ENCODE results near the gene C3AR1. TPM values are rescaled to one million over a fixed set of nuclear protein-coding genes. Genes with fewer than 3 reads are reported as not detected.
"Not testable (repeated sequence)": the region's sequence is repeated elsewhere in the genome, so short reads cannot be mapped to it uniquely, and the experiment has no call there.

The C3AR1 gene
- total RNA-seq, 2 experiments from 2014 or later = 1.4 TPM

DNA sequence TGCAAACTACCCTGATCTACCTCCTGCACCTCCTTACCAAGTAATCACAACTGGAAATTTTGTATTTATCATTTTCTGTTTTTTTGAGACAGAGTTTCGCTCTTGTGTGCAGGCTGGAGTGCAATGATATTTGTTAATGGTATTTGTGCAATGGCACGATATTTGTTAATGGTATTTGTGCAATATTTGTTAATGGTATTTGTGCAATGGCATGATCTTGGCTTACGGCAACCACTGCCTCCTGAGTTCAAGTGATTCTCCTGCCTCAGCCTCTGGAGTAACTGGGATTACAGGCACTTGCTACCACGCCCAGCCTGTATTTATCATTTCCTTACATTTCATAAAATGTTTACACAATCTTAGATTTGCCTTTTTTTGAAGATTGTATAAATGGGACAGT, 10.2 kb upstream of the C3AR1 start:
- ChIA-PET CTCF (interaction anchor here (1.5 to 3.5 kb wide), 2 partner anchors 31 to 37 kb away, joined by 6 to 37 read pairs; no protein-coding TSS in a partner anchor), POLR2A (no interaction called here)
- H3K4me3 Mint-ChIP-seq = no peak overlapping the region
- ATAC-seq (ENCODE audit: poor library complexity) (no peak), DNase-seq (no peak)
- H3K27ac Mint-ChIP-seq = no peak overlapping the region
- Histone ChIP-seq H3K27ac (ENCODE audit: low read depth in 1 of 2, low read length in 2 of 2) (no peak overlapping the region), H3K4me1 (ENCODE audit: insufficient read depth, low read length) (peaks cover 11% of the 10 kb centered on the region), H3K4me3 (ENCODE audit: low read length) (no peak overlapping the region), H3K27me3 (ENCODE audit: control insufficient read depth in 1 of 2, insufficient read depth in 2 of 2, low read length in 2 of 2) (no peaks in the 10 kb centered on the region), H3K9me3 (ENCODE audit: control insufficient read depth in 1 of 2, insufficient read depth in 1 of 2, low read length in 2 of 2) (no peaks in the 10 kb centered on the region), H3K36me3 (ENCODE audit: insufficient read depth, low read length) (no peaks in the 10 kb centered on the region)
- TF ChIP-seq, protein P1, sequence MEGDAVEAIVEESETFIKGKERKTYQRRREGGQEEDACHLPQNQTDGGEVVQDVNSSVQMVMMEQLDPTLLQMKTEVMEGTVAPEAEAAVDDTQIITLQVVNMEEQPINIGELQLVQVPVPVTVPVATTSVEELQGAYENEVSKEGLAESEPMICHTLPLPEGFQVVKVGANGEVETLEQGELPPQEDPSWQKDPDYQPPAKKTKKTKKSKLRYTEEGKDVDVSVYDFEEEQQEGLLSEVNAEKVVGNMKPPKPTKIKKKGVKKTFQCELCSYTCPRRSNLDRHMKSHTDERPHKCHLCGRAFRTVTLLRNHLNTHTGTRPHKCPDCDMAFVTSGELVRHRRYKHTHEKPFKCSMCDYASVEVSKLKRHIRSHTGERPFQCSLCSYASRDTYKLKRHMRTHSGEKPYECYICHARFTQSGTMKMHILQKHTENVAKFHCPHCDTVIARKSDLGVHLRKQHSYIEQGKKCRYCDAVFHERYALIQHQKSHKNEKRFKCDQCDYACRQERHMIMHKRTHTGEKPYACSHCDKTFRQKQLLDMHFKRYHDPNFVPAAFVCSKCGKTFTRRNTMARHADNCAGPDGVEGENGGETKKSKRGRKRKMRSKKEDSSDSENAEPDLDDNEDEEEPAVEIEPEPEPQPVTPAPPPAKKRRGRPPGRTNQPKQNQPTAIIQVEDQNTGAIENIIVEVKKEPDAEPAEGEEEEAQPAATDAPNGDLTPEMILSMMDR (IDR thresholded peaks at IDR 0.05) = no peak
- peaks cover 38% of the 10 kb centered on the region for H3K4me1 Mint-ChIP-seq (ENCODE audit: low read depth)
- intact Hi-C loops (cut with DNase I, micrococcal nuclease) = loop anchor here in 1 of 2 experiments (5.0 kb wide), 1 partner anchor 144 kb away; no protein-coding TSS in a partner anchor
- H3K9me3 Mint-ChIP-seq = no peaks in the 10 kb centered on the region
- no peaks in the 10 kb centered on the region for H3K27me3 Mint-ChIP-seq
- H3K36me3 Mint-ChIP-seq (ENCODE audit: low read depth) = no peaks in the 10 kb centered on the region

DNA sequence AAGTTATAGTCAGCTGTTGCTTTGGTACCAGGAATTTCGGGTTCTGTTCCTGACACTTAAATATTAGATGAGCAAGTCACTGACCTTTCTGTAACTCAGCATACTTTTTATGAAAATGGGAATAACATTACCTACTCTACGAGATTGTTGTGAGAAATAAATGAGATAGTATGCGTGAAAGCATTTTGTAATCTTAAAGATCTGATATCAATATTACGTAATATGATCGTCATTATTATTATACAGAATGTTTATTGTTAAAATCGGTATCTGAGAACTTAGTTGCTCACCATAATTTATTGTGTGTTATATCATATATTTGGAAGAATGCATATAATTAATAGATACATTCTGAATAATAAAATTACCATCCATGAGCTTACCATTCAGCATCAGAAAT, 9.8 kb upstream of the C3AR1 start:
- intact Hi-C loops (cut with DNase I, micrococcal nuclease) = loop anchor here in 1 of 2 experiments (5.0 kb wide), 1 partner anchor 144 kb away; no protein-coding TSS in a partner anchor
- Mint-ChIP-seq H3K9me3 (no peaks in the 10 kb centered on the region), H3K4me3 (no peak overlapping the region), H3K4me1 (ENCODE audit: low read depth) (peaks cover 38% of the 10 kb centered on the region), H3K36me3 (ENCODE audit: low read depth) (no peaks in the 10 kb centered on the region), H3K27ac (no peak overlapping the region), H3K27me3 (no peaks in the 10 kb centered on the region)
- Histone ChIP-seq H3K4me1 (ENCODE audit: insufficient read depth, low read length) (peaks cover 8% of the 10 kb centered on the region), H3K9me3 (ENCODE audit: control insufficient read depth in 1 of 2, insufficient read depth in 1 of 2, low read length in 2 of 2) (no peaks in the 10 kb centered on the region), H3K4me3 (ENCODE audit: low read length) (no peak overlapping the region), H3K36me3 (ENCODE audit: insufficient read depth, low read length) (no peaks in the 10 kb centered on the region), H3K27ac (ENCODE audit: low read depth in 1 of 2, low read length in 2 of 2) (no peak overlapping the region), H3K27me3 (ENCODE audit: control insufficient read depth in 1 of 2, insufficient read depth in 2 of 2, low read length in 2 of 2) (no peaks in the 10 kb centered on the region)
- ATAC-seq (ENCODE audit: poor library complexity) = no peak
- ChIA-PET POLR2A (no interaction called here), CTCF (interaction anchor here (0.8 to 3.5 kb wide), 4 partner anchors 10 to 143 kb away, joined by 3 to 37 read pairs (median 5); partner anchors contain the start of gene C3AR1)
- TF ChIP-seq, protein P1 (IDR thresholded peaks at IDR 0.05) = no peak
- no peak for DNase-seq

- H3K4me1 Mint-ChIP-seq (ENCODE audit: low read depth); intact Hi-C loops (cut with DNase I, micrococcal nuclease); DNase-seq; H3K27me3 Mint-ChIP-seq; H3K9me3 Mint-ChIP-seq; POLR2A ChIA-PET; H3K4me3 ChIP-seq (ENCODE audit: low read length); H3K9me3 ChIP-seq (ENCODE audit: control insufficient read depth in 1 of 2, insufficient read depth in 1 of 2, low read length in 2 of 2); H3K27ac Mint-ChIP-seq; H3K4me1 ChIP-seq (ENCODE audit: insufficient read depth, low read length); H3K36me3 ChIP-seq (ENCODE audit: insufficient read depth, low read length); H3K27me3 ChIP-seq (ENCODE audit: control insufficient read depth in 1 of 2, insufficient read depth in 2 of 2, low read length in 2 of 2); H3K4me3 Mint-ChIP-seq; H3K36me3 Mint-ChIP-seq (ENCODE audit: low read depth); ATAC-seq (ENCODE audit: poor library complexity); H3K27ac ChIP-seq (ENCODE audit: low read depth in 1 of 2, low read length in 2 of 2): not testable (repeated sequence)
- CTCF ChIA-PET = interaction anchor here (0.9 kb wide), 1 partner anchor 26 kb away, joined by 3 read pairs; no protein-coding TSS in a partner anchor
These were observed 5.7 kb upstream of the C3AR1 start for GRCh38 chr12:8071820-8072219.

GRCh38 chr12:8069582-8069981, 3.4 kb upstream of the C3AR1 start:
- ChIA-PET POLR2A (interaction anchor here (1.6 kb wide), 1 partner anchor 9 kb away, joined by 4 read pairs; no protein-coding TSS in a partner anchor), CTCF (interaction anchor here (2.1 kb wide), 1 partner anchor 9 kb away, joined by 7 read pairs; no protein-coding TSS in a partner anchor)
- ATAC-seq (ENCODE audit: poor library complexity) = no peak
- no peaks in the 10 kb centered on the region for H3K36me3 Mint-ChIP-seq (ENCODE audit: low read depth)
- Histone ChIP-seq H3K4me3 (ENCODE audit: low read length) (no peak overlapping the region), H3K27me3 (ENCODE audit: control insufficient read depth in 1 of 2, insufficient read depth in 2 of 2, low read length in 2 of 2) (no peaks in the 10 kb centered on the region), H3K4me1 (ENCODE audit: insufficient read depth, low read length) (peaks cover 15% of the 10 kb centered on the region), H3K27ac (ENCODE audit: low read depth in 1 of 2, low read length in 2 of 2) (no peak overlapping the region), H3K36me3 (ENCODE audit: insufficient read depth, low read length) (no peaks in the 10 kb centered on the region), H3K9me3 (ENCODE audit: control insufficient read depth in 1 of 2, insufficient read depth in 1 of 2, low read length in 2 of 2) (no peaks in the 10 kb centered on the region)
- H3K27ac Mint-ChIP-seq = no peak overlapping the region
- intact Hi-C loops (cut with DNase I, micrococcal nuclease) = no loop called here
- no peak overlapping the region for H3K4me3 Mint-ChIP-seq
- H3K27me3 Mint-ChIP-seq = no peaks in the 10 kb centered on the region
- TF ChIP-seq, protein P1 (IDR thresholded peaks at IDR 0.05) = no peak
- H3K9me3 Mint-ChIP-seq = no peaks in the 10 kb centered on the region
- DNase-seq = no peak
- H3K4me1 Mint-ChIP-seq (ENCODE audit: low read depth) = peaks cover 27% of the 10 kb centered on the region

Data from CD4-positive, alpha-beta T cell (primary cell).